GM10248 (cell line): ENCODE results near the gene FOXK2.

ENCODE experiments used
- CTCF ChIA-PET: fragments of 300-600 bp; sonication (Branson Sonifier 250); formaldehyde crosslinking; extraction: SDS; loops from one replicate; lab custom pipeline; 2021; ENCODE audit warnings: antibody characterized with exemption; lab: Yijun Ruan, JAX
- POLR2A ChIA-PET: fragments of 350-650 bp; sonication (Branson Sonifier 250); formaldehyde crosslinking; extraction: SDS; loops from one replicate; lab custom pipeline; 2020; ENCODE audit warnings: antibody characterized with exemption; lab: Yijun Ruan, JAX
- DNase-seq: peaks from one replicate; pipeline ENCODE4 v3.0.0; 2012; ENCODE audit errors: extremely low spot score
- TF ChIP-seq, protein P1 (sequence below): IDR thresholded peaks from 2 replicates; pipeline ENCODE4 v1.5.1; 2012; ENCODE audit warnings: mild to moderate bottlenecking, low read depth; ENCODE audit errors: extremely low read depth, missing control alignments, control extremely low read depth

FOXK2 gene

DNA sequence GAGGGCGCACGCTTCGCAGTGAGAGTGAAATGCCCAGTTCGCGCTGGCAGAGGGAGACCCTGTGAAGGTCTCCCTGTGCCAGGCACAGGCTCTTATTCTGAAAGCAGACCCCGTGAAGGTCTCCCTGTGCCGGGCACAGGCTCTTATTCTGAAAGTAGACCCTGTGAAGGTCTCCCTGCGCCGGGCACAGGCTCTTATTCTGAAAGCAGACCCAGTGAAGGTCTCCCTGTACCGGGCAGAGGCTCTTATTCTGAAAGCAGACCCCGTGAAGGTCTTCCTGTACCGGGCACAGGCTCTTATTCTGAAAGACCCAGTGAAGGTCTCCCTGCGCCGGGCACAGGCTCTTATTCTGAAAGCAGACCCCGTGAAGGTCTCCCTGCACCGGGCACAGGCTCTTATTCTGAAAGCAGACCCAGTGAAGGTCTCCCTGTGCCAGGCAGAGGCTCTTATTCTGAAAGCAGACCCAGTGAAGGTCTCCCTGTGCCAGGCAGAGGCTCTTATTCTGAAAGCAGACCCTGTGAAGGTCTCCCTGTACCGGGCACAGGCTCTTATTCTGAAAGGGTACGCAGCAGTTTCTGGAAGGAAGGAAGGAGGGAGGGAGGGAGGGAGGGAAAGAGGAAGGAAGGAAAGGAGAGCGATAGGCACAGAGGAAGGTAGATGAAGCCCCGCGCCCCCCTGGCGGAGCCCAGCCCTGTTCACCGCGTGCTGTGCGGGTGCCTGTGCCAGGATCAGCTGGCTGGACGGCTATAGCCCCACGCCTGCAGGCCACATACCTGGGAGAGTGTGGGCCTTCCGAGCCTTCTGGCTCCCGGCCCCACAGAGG lies 73.4 kb downstream of the FOXK2 start:
- POLR2A ChIA-PET, result no interaction called here
- CTCF ChIA-PET, result no interaction called here
- TF ChIP-seq, protein P1, sequence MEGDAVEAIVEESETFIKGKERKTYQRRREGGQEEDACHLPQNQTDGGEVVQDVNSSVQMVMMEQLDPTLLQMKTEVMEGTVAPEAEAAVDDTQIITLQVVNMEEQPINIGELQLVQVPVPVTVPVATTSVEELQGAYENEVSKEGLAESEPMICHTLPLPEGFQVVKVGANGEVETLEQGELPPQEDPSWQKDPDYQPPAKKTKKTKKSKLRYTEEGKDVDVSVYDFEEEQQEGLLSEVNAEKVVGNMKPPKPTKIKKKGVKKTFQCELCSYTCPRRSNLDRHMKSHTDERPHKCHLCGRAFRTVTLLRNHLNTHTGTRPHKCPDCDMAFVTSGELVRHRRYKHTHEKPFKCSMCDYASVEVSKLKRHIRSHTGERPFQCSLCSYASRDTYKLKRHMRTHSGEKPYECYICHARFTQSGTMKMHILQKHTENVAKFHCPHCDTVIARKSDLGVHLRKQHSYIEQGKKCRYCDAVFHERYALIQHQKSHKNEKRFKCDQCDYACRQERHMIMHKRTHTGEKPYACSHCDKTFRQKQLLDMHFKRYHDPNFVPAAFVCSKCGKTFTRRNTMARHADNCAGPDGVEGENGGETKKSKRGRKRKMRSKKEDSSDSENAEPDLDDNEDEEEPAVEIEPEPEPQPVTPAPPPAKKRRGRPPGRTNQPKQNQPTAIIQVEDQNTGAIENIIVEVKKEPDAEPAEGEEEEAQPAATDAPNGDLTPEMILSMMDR, result no peak
- DNase-seq, result no peak

DNA sequence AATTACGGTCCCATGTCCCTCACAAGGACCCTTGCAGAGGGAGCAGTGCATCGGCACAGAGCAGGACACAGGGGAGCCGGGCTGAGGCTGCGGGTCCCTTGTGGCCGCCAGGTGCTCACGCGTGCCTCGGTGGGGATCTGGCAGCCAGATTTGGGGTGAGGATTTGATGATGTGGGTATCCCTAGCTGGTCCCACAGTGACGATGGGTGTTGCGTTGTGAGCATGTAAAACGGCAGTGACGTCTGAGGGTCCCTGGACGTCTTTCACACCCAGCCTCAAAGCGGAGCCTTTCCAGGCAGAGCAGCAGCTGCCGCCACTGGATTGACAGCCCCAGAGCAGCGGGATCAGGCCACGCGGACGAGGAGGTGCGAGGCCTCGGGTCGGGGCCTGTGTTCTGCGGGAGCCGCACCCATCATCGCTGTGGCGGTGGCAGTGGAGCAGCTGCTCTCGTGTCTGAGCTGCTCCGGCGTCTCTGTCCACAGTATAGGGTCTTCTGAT lies 74.1 kb downstream of the FOXK2 start:
- DNase-seq, result no peak
- POLR2A ChIA-PET, result no interaction called here
- CTCF ChIA-PET, result no interaction called here

DNA sequence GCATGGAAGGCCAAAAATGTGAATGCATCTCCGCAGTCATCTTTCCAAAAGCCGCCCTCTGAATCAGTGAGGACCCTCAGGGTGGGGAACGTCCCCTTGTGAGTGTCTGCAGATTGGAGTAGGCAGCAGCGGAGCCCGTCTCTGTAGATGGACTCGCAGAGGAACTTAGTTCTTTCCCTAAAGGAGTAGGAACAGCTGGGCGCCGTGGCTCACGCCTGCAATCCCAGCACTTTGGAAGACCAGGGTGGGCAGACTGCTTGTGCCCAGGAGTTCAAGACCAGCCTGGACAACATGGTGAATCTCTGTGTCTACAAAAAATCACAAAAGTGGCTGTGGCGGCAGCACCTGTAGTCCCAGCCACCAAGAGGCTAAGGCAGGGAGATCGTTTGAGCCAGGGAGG lies 75.0 kb downstream of the FOXK2 start:
- no peak for DNase-seq
- TF ChIP-seq, protein P1, result no peak
- CTCF ChIA-PET, result no interaction called here
- POLR2A ChIA-PET, result no interaction called here

More for the DNA sequence above, 74.1 kb downstream of the FOXK2 start:
- TF ChIP-seq, protein P1, result no peak

DNA sequence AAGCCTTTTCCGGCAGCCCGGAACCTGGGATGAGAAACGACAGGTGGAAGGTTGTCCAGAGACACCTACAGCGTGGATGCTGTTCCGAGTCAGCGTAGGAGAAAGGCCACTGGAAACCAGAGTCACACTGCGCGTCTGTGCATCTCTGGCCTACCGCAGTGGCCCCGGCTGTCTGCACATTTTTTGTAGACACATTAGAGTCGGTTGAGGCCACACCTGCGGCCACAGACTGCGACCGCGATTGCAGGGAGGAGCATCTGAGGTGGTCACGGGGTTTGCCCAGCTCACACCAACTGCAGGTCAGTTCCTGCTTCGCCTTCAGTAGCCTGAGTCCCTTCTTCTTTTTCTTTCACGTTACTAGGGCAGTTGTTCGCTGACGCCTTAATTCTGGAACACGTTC lies 76.4 kb downstream of the FOXK2 start:
- CTCF ChIA-PET, result interaction anchor here (0.9 kb wide), 1 partner anchor 27 kb away, joined by 3 read pairs; no protein-coding TSS in a partner anchor
- no peak for DNase-seq
- TF ChIP-seq, protein P1, result no peak
- POLR2A ChIA-PET, result no interaction called here

DNA sequence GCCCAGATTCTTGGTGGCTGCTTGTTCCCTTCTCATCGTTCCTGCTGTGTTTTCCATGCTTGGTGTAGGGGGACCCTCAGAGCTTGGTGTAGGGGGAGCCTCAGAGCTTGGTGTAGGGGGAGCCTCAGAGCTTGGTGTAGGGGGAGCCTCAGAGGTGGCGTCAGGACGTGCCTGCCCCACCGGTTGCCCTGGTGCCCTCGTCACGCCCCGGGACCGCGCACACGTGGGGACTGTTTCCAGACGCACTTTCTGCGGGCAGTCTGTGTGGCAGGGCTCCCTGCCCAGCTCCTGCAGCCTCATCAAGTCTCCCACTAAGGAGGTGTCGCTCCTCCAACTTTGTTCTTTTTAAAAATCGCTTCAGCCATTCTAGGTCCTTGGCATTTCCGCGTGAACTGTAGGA lies 76.8 kb downstream of the FOXK2 start:
- ChIA-PET CTCF (no interaction called here), POLR2A (no interaction called here)
- TF ChIP-seq, protein P1, result no peak
- DNase-seq, result no peak

DNA sequence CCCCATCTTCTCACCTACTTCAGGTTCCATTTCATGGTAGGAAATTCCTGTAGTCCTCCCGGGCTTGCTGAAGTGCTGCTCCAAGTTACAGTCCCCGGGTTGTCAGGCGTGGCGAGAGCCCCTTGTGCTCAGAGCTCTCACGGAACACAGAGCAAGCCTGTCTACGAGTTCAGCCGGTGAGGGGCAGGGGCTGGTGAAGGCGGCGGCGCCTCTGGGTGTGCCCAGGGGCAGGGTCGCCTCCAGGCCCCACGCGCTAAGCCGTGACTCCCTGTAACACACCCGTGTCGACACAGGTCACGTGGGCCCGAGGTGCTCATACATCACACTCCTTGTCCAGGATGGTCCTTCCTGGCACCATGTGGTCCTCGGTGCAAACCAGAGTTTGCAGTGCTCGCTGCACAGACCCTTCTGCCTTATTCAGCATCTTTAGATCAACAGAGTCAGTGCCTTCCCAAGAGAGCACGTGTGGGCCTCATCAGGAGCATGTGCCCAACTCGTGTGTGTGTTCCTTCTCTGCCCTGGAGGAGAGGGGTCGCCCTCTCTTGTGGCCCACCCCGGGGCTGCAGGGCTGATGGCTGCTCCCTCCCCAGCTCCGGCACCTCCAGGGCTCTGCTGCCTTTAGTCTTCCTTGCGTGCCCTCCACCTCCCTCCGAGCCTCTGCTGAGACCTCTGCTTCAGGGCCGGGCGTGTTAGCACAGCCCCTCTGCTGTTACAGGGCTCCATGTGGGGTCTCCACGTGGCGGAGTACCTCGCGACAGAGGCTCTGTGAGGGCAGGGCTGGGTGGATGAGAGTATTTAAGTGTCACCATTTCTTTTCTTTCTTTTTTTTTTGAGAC lies 77.5 kb downstream of the FOXK2 start:
- no peak for DNase-seq
- CTCF ChIA-PET, result no interaction called here

More for the DNA sequence above, 77.5 kb downstream of the FOXK2 start:
- POLR2A ChIA-PET, result no interaction called here
- TF ChIP-seq, protein P1, result no peak
